Peyer's patch (tissue), 4 donors: ENCODE results near the gene MAPK4.

ENCODE experiments used
- CTCF ChIP-seq, 6 experiments: fragments of 450-650 bp in 4 of 6; fragments of 200-600 bp in 2 of 6; sonication (generic) in 1 of 6; IDR thresholded peaks; one replicate each; pipeline ENCODE4 v1.5.1; 2017 to 2019; ENCODE audit warnings: antibody characterized with exemption in 6 of 6, mild to moderate bottlenecking in 3 of 6, moderate library complexity in 1 of 6
- POLR2A ChIP-seq, 2 donors: fragments of 450-650 bp; IDR thresholded peaks; one replicate each; pipeline ENCODE4 v1.5.1; 2017; ENCODE audit warnings: antibody characterized with exemption in 2 of 2, mild to moderate bottlenecking in 2 of 2, moderate library complexity in 2 of 2

- TF ChIP-seq CTCF (IDR thresholded peaks at IDR 0.05) (no peak), POLR2A (IDR thresholded peaks at IDR 0.05) (no peak)
These were observed 10.0 kb downstream of the MAPK4 start for GRCh38 chr18:50569930-50570329.
